Fibroblast of villous mesenchyme (primary cell): Measurements from ENCODE around the gene TMEM161B. TPM values are rescaled to one million over a fixed set of nuclear protein-coding genes. Genes with fewer than 3 reads are reported as not detected.
"Not testable (repeated sequence)": the region's sequence is repeated elsewhere in the genome, so short reads cannot be mapped to it uniquely, and the experiment has no call there.

Experiments
- DNase-seq: peaks from one replicate; pipeline ENCODE4 v3.0.0-alpha.2; 2010; ENCODE audit warnings: low read depth
- H3K4me3 ChIP-seq: 2 replicates; pipeline ENCODE4 v1.5.1; 2011; ENCODE audit warnings: low read depth, mild to moderate bottlenecking, low read length
- CTCF ChIP-seq: IDR thresholded peaks from 2 replicates; pipeline ENCODE4 v1.5.1; 2012; ENCODE audit warnings: low read depth, mild to moderate bottlenecking, low read length; ENCODE audit not compliant: insufficient read depth
- total RNA-seq: library from RNA; depleted of rRNA; stranded (reverse); fragments of >200 nt; gene quantifications from 2 replicates; pipeline ENCODE4 v1.2.3, GENCODE V29; 2012

Gene TMEM161B
- total RNA-seq, 1 donor: 18.1 TPM

- no peak for DNase-seq
- no peak for TF ChIP-seq CTCF
These were observed 18.6 kb downstream of the TMEM161B start for GRCh38 chr5:88250010-88250409.

GRCh38 chr5:88248743-88249540, 19.7 kb downstream of the TMEM161B start:
- DNase-seq: no peak
- H3K4me3 ChIP-seq: no peak overlapping the region
- no peak for TF ChIP-seq CTCF

More at GRCh38 chr5:88250010-88250409, 18.6 kb downstream of the TMEM161B start:
- no peak overlapping the region for H3K4me3 ChIP-seq

- no peak for DNase-seq
- no peak for TF ChIP-seq CTCF
- no peak overlapping the region for H3K4me3 ChIP-seq
These were observed 20.6 kb downstream of the TMEM161B start for GRCh38 chr5:88248094-88248493.

DNA sequence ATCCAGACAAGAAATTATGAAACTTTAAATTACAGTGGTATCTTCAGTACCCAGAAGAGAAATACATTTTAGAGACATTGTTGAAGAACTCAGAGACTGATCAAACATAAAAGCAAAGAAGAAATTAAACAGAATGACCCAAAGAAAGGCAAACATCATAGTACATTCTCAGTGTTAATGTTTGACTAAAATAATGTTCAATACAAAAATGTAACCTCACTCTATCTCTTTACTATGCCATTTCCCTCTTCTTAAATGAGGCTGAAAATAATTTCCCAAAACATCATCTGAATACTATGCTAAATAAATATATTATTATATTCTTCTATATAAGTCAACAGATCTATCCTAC, 22.8 kb downstream of the TMEM161B start:
- H3K4me3 ChIP-seq: no peak overlapping the region
- no peak for DNase-seq
- TF ChIP-seq CTCF: no peak

DNA sequence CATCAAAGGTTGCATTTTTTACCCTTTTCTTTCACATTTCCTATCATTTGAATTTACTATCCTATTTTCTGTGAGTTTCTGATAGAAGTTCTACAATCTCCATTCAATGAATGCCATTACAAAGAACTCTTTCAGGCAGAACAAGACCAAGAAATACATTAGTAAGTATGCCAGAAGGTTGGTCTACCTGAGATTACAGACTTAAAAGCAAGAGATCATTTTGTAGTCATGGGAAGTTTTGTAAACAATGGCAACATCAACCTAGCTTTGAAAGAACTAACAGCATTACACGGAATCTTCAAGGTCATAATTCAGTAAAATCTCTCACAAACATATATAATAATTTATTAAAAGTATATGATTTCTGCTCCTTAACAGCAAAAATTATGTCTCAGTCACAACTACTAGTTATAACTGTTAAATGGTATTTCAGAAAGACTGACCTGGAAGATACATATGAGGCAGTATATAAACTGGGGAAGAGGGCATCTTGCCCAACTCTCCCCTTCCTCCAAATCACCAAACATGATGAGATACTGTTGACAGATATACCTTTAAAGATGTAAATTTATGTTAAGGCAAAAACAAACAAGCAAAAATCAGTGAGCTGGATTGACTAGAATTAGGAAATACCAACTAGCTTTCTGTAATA, 23.3 kb downstream of the TMEM161B start:
- no peak for DNase-seq
- TF ChIP-seq CTCF: no peak
- no peak overlapping the region for H3K4me3 ChIP-seq

- no peak for DNase-seq
- no peak for TF ChIP-seq CTCF
- no peak overlapping the region for H3K4me3 ChIP-seq
These were observed 24.0 kb downstream of the TMEM161B start for GRCh38 chr5:88244686-88245085.

GRCh38 chr5:88243493-88243892, 25.2 kb downstream of the TMEM161B start:
- DNase-seq, H3K4me3 ChIP-seq: not testable (repeated sequence)
